AG09319 (cell line): ENCODE measurements around the gene ERVH48-1.

Source experiments
- DNase-seq: peaks from one replicate; pipeline ENCODE4 v3.0.0-alpha.2; 2010; ENCODE audit warnings: low read depth; ENCODE audit errors: extremely low read depth
- CTCF ChIP-seq: IDR thresholded peaks from 2 replicates; pipeline ENCODE4 v1.5.1; 2011; ENCODE audit warnings: low read depth, mild to moderate bottlenecking, inconsistent platforms, low read length, moderate library complexity

ERVH48-1 gene

GRCh38 chr21:42873096-42873495 is 52.3 kb downstream of the ERVH48-1 start:
- TF ChIP-seq CTCF: no peak
- no peak for DNase-seq

- DNase-seq: no peak
Observed at GRCh38 chr21:42868196-42868595, 57.2 kb downstream of the ERVH48-1 start.

More at GRCh38 chr21:42868196-42868595, 57.2 kb downstream of the ERVH48-1 start:
- no peak for TF ChIP-seq CTCF
